Lower leg skin (tissue), 4 donors: ENCODE results near the gene LILRB2. TPM values are rescaled to one million over a fixed set of nuclear protein-coding genes. Genes with fewer than 3 reads are reported as not detected.
"Not testable (repeated sequence)": the region's sequence is repeated elsewhere in the genome, so short reads cannot be mapped to it uniquely, and the experiment has no call there.

Experiments
- DNase-seq, 2 donors: peaks; one replicate each; pipeline ENCODE4 v3.0.0-alpha.2; 2019; ENCODE audit warnings: low spot score in 2 of 2
- H3K4me3 ChIP-seq: fragments of 200-600 bp; sonication (generic); 2 replicates; pipeline ENCODE4 v1.5.1; 2017; ENCODE audit warnings: mild to moderate bottlenecking, low read depth; ENCODE audit not compliant: poor library complexity, severe bottlenecking
- POLR2A ChIP-seq, 2 donors: fragments of 450-650 bp; IDR thresholded peaks; one replicate each; pipeline ENCODE4 v1.6.1; 2016 to 2017; ENCODE audit warnings: antibody characterized with exemption in 2 of 2, mild to moderate bottlenecking in 1 of 2, moderate library complexity in 1 of 2
- WGBS, 2 donors: methylation state at CpG; one replicate each; pipeline ENCODE4 v1.1.5; 2018; 5-methylcytosine and 5-hydroxymethylcytosine counted together
- intact Hi-C: fragments of 100-400 bp; cut with DNase I; formaldehyde crosslinking; loops from one replicate; pipeline ENCODE4 v1.15.0; 2023; ENCODE audit warnings: low total_unique reads
- total RNA-seq, 4 donors: library from RNA; depleted of rRNA; stranded (reverse); fragments of >200 nt; gene quantifications; one replicate each; pipeline ENCODE4 v1.1.0, GENCODE V29; 2016
- TF ChIP-seq, protein P1 (sequence below), 3 donors: fragments of 450-650 bp; IDR thresholded peaks; one replicate each; pipeline ENCODE4 v1.5.1; 2016; ENCODE audit warnings: antibody characterized with exemption in 3 of 3, mild to moderate bottlenecking in 3 of 3, moderate library complexity in 2 of 3

LILRB2 gene
- total RNA-seq, 4 donors from 2014 or later = 0.78 to 1.6 (median 1.1) TPM

DNA sequence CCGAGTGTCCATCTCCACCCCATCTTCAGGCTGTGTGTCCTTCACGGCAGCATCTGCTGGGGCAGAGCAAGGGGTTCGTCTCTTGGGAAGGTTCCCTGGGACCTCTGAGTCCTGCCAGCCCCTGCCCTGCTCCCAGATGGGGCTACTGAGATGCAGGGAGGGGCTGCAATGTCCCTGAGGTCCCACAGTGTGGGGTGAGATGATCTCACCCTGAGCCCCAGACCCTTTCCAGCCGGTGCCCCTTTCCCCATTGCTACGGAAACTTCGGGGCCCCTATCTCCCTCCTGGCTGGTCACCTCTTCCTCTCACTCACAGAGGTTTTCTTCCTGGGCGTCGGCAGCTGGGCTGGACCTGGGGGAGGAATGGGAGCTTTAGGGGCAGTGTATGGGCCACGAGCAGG lies 5.0 kb downstream of the LILRB2 start:
- DNase-seq = peak in 1 of 2 donors; percentile 49
- 50 to 52% methylated on average over 6 to 9 of the region's 9 CpGs for WGBS, 2 donors
- H3K4me3 ChIP-seq = no peak overlapping the region
- no peak for TF ChIP-seq POLR2A (IDR thresholded peaks at IDR 0.05)
- TF ChIP-seq, protein P1, sequence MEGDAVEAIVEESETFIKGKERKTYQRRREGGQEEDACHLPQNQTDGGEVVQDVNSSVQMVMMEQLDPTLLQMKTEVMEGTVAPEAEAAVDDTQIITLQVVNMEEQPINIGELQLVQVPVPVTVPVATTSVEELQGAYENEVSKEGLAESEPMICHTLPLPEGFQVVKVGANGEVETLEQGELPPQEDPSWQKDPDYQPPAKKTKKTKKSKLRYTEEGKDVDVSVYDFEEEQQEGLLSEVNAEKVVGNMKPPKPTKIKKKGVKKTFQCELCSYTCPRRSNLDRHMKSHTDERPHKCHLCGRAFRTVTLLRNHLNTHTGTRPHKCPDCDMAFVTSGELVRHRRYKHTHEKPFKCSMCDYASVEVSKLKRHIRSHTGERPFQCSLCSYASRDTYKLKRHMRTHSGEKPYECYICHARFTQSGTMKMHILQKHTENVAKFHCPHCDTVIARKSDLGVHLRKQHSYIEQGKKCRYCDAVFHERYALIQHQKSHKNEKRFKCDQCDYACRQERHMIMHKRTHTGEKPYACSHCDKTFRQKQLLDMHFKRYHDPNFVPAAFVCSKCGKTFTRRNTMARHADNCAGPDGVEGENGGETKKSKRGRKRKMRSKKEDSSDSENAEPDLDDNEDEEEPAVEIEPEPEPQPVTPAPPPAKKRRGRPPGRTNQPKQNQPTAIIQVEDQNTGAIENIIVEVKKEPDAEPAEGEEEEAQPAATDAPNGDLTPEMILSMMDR (IDR thresholded peaks at IDR 0.05) = no peak
- intact Hi-C loops = no loop called here

DNA sequence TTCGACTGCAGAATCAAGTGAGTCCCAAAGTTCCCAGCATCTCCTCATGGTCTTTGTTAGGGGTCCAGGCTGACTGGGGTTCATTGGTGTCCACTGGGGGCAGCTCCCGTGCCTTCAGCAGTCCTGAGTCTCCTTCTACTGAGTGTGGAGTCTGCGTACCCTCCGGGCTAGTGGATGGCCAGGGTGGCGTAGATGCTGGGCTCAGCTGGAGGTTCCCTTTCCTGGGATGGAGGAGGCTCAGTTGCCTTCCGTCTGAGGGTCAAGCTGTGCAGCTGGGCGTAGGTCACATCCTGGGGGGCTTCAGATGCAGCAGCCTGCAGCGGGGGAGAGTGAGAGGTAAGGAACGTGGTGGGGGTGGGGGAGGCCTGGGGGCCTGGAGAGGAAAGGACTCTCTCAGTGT lies 6.4 kb downstream of the LILRB2 start:
- intact Hi-C loops, DNase-seq, H3K4me3 ChIP-seq: not testable (repeated sequence)
- WGBS, 2 donors = 65 to 69% methylated on average over 5 to 9 of the region's 9 CpGs

DNA sequence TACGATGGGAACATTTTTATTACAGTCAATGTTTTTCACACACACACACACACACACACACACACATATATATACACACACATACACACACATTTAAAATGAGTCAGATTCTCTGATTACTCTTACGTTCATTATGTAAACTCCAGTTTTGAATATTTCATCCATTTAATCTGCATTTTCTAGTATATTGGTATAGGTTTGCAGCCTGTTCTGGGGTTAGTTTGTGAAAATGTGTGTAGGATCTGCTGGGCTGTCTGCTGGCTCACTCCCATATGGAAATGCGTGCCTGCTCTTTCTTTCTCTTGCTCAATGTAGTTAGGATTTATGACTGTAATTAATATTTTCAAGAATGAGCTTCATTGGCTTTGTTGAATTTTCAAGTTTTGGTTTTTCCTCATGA lies 7.1 kb downstream of the LILRB2 start:
- intact Hi-C loops = no loop called here
- 33 to 51% methylated on average over 3 of the region's 3 CpGs for WGBS, 2 donors
- TF ChIP-seq POLR2A (IDR thresholded peaks at IDR 0.05) = no peak
- TF ChIP-seq, protein P1 (IDR thresholded peaks at IDR 0.05) = no peak

DNA sequence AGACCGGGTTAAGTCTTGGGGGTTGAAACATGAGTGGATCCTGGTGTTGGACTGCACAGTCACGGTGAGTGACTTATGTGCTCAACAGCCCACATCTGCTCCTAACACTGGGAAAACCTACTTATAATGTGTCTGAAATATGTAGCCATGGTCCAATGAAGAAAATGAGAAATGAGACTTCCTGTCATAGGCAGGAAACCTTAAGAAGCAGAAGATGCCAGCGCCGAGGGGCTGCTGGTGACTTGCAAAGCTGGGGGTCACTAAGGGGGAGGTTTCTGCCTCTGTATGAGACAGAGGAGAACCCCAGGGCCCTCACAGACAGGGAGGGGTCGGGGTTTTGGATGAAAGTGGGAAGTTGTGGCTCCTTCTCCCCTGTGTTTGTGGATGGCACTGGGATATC lies 8.7 kb downstream of the LILRB2 start:
- DNase-seq = peak in 1 of 2 donors; percentile 58
- H3K4me3 ChIP-seq, intact Hi-C loops: not testable (repeated sequence)
- 46 to 50% methylated on average over 5 of the region's 5 CpGs for WGBS, 2 donors

More for the DNA sequence above, 7.1 kb downstream of the LILRB2 start:
- no peak overlapping the region for H3K4me3 ChIP-seq
- DNase-seq = no peak

DNA sequence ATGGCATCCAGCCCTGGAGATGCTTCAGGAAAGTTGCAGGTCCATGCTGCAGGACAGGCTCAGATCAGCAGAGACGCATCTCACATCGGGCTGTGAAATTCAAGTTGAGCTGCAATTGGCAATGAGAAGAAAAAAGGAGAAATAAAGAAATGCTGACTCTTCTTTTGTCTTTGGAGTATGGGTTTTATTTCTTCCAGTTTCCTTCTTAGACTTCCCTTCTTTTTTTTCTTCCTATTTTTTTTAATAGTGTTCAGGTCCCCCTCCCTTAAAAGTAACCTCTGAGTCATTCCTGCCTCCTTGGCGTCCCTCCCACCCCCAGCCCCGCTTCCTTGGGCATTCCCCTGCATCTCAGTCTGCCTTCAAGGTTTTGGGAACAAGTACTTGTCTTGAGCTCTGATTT lies 9.3 kb downstream of the LILRB2 start:
- 59 to 67% methylated on average over 4 of the region's 4 CpGs for WGBS, 2 donors
- DNase-seq = peak in 1 of 2 donors; percentile 78
- H3K4me3 ChIP-seq, intact Hi-C loops: not testable (repeated sequence)

DNA sequence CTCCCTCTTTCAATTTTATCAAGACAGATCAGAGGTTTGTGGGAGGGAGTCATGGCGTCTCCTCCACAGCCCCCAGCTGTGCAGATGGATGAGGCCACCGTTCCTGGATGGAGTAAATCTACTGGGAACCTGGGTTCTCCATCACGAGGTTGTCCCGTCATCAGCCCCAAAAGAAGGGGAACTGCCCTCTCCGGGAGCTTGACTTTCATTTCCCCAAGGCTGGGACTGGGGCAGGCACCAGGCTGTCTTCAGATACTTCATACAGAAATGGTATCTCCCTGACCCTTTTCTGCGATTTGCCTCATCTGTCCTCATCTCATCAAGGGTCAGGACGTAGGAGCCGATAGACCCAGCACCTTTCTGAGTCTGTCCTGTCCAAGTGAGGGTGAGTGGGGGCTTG lies 9.8 kb downstream of the LILRB2 start:
- no peak for TF ChIP-seq POLR2A (IDR thresholded peaks at IDR 0.05)
- H3K4me3 ChIP-seq = no peak overlapping the region
- DNase-seq = peak; percentile 36 to 85
- WGBS, 2 donors = 72 to 74% methylated on average over 8 of the region's 8 CpGs
- intact Hi-C loops = no loop called here

DNA sequence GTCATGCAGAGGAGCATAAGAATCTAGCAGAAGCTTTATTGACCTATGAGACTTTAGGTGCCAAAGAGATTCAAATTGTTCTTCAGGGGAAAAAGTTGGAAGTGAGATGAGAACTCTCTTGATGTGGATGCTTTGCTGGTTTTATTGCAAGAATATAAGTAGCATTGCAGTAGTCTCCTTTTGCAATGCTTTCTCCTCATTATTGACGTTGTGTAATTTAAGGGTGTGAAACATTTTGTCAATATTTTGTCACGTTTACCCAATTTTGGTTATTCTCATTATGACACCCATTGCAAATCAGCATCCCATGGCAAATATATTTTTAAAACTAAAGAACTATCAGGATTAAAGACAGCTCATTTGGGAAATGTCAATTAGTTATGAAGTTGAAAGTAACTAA lies 12.0 kb downstream of the LILRB2 start:
- intact Hi-C loops = no loop called here
- no peak for DNase-seq
- 53 to 65% methylated on average over 2 of the region's 2 CpGs for WGBS, 2 donors
- TF ChIP-seq POLR2A (IDR thresholded peaks at IDR 0.05) = no peak
- TF ChIP-seq, protein P1 (IDR thresholded peaks at IDR 0.05) = no peak
- no peak overlapping the region for H3K4me3 ChIP-seq

DNA sequence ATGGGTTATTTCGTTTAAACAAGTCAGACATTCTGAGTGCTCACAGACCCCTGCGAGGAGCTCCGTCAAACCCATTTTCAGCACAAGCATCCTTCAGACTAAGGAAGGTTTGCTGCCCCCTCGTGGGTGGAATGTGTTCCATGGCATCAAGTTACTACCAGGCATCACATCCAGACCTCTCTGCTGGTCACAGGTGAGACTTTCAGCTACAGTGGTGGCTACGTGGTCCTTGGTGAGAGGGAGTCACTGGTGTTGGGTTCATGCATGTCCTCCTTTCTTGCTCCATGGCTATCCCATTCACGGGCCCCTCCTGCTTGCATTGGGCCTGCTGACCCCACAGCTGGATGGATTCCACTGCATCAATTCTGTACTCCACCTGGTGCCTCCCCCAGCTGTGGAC lies 14.8 kb downstream of the LILRB2 start:
- intact Hi-C loops = no loop called here
- peak; percentile 50 to 89 for DNase-seq
- TF ChIP-seq, protein P1 (IDR thresholded peaks at IDR 0.05) = no peak
- TF ChIP-seq POLR2A (IDR thresholded peaks at IDR 0.05) = no peak
- H3K4me3 ChIP-seq = no peak overlapping the region
- WGBS, 2 donors = 3 to 5% methylated on average over 6 of the region's 6 CpGs
